SK-N-SH (cell line): ENCODE measurements around the gene RHOH. TPM values are rescaled to one million over a fixed set of nuclear protein-coding genes. Genes with fewer than 3 reads are reported as not detected.

Source experiments
- CTCF ChIA-PET: fragments of 300-600, 350-600 bp; formaldehyde crosslinking; extraction: SDS; loops from one replicate; lab custom pipeline; 2021; lab: Yijun Ruan, JAX
- POLR2A ChIA-PET: fragments of 350-600 bp; sonication (Branson Sonifier 250); formaldehyde crosslinking; extraction: SDS; loops from one replicate; lab custom pipeline; 2020; ENCODE audit warnings: antibody characterized with exemption, inconsistent platforms; lab: Yijun Ruan, JAX
- DNase-seq: peaks from one replicate; pipeline ENCODE4 v3.0.0; 2012
- H2AFZ ChIP-seq: fragments of 200-600 bp; sonication (generic); 2 replicates; pipeline ENCODE4 v1.8.1; 2016; ENCODE audit warnings: antibody characterized with exemption, mild to moderate bottlenecking, low read depth
- H3F3A ChIP-seq: fragments of 200-600 bp; sonication (generic); replicated peaks from 2 replicates; pipeline ENCODE3; 2016; ENCODE audit warnings: antibody characterized with exemption, mild to moderate bottlenecking; ENCODE audit not compliant: insufficient read depth
- H3K27ac ChIP-seq, 2 experiments: fragments of 200-500 bp in 1 of 2; fragments of 200-600 bp in 1 of 2; sonication (Bioruptor generic) in 1 of 2; sonication (generic), shearing (Covaris generic) in 1 of 2; 2 replicates each; pipeline versions ENCODE4 v1.5.1 to v1.6.1; 2014 to 2016; ENCODE audit warnings: low read depth in 2 of 2, inconsistent platforms in 1 of 2, low read length in 1 of 2, mild to moderate bottlenecking in 1 of 2, mixed read lengths in 1 of 2
- H3K27me3 ChIP-seq: fragments of 200-600 bp; sonication (generic), shearing (Covaris generic); 2 replicates; pipeline ENCODE4 v1.6.1; 2016; ENCODE audit warnings: mixed run types; ENCODE audit not compliant: insufficient read depth
- H3K36me3 ChIP-seq, 2 experiments: fragments of 200-500 bp in 1 of 2; fragments of 200-600 bp in 1 of 2; sonication (Bioruptor generic) in 1 of 2; sonication (generic) in 1 of 2; replicated peaks in 1 of 2; 2 replicates each; pipeline versions ENCODE3 to v1.5.1; 2014 to 2016; ENCODE audit warnings: low read length in 1 of 2, mild to moderate bottlenecking in 1 of 2; ENCODE audit not compliant: insufficient read depth in 2 of 2, control insufficient read depth in 1 of 2
- H3K4me1 ChIP-seq, 2 experiments: fragments of 200-500 bp in 1 of 2; fragments of 200-600 bp in 1 of 2; sonication (Bioruptor generic) in 1 of 2; sonication (generic), shearing (Covaris generic) in 1 of 2; 2 replicates each; pipeline versions ENCODE4 v1.5.1 to v1.6.1; 2014 to 2016; ENCODE audit warnings: low read depth in 1 of 2, low read length in 1 of 2, mixed run types in 1 of 2; ENCODE audit not compliant: insufficient read depth in 2 of 2, control insufficient read depth in 1 of 2
- H3K4me2 ChIP-seq: fragments of 200-600 bp; sonication (generic), shearing (Covaris generic); 2 replicates; pipeline ENCODE4 v1.6.1; 2017; ENCODE audit warnings: mixed run types
- H3K4me3 ChIP-seq, 2 experiments: fragments of 200-500 bp in 1 of 2; fragments of 200-600 bp in 1 of 2; sonication (Bioruptor generic) in 1 of 2; sonication (generic), shearing (Covaris generic) in 1 of 2; 2 replicates each; pipeline versions ENCODE4 v1.5.1 to v1.8.1; 2014 to 2016; ENCODE audit warnings: low read depth in 2 of 2, inconsistent platforms in 1 of 2, low read length in 1 of 2, mild to moderate bottlenecking in 1 of 2, mixed read lengths in 1 of 2, moderate library complexity in 1 of 2
- H3K79me2 ChIP-seq: fragments of 200-600 bp; sonication (generic); 2 replicates; pipeline ENCODE4 v1.8.1; 2017; ENCODE audit warnings: mild to moderate bottlenecking; ENCODE audit not compliant: insufficient read depth
- H3K9ac ChIP-seq: fragments of 200-600 bp; sonication (generic); 2 replicates; pipeline ENCODE4 v1.6.1; 2017; ENCODE audit warnings: mixed run types
- H3K9me2 ChIP-seq: fragments of 200-600 bp; sonication (generic); 2 replicates; pipeline ENCODE4 v1.6.1; 2017; ENCODE audit warnings: mixed run types
- H3K9me3 ChIP-seq: fragments of 200-600 bp; sonication (generic); 2 replicates; pipeline ENCODE4 v1.6.1; 2017; ENCODE audit warnings: mixed run types, mild to moderate bottlenecking, moderate library complexity
- H4K20me1 ChIP-seq: fragments of 200-600 bp; sonication (generic); 2 replicates; pipeline ENCODE4 v1.6.1; 2017; ENCODE audit warnings: mild to moderate bottlenecking, mixed run types; ENCODE audit not compliant: insufficient read depth
- ELF1 ChIP-seq: IDR thresholded peaks from 2 replicates; pipeline ENCODE4 v1.4.0; 2012
- FOXJ3 ChIP-seq: sonication (generic); formaldehyde crosslinking; IDR thresholded peaks from 2 replicates; pipeline ENCODE4 v1.5.1; 2020; ENCODE audit warnings: mild to moderate bottlenecking, missing genetic modification reagents
- FOXM1 ChIP-seq: IDR thresholded peaks from 2 replicates; pipeline ENCODE4 v1.4.0; 2012; ENCODE audit warnings: low read depth, mild to moderate bottlenecking
- GABPA ChIP-seq: IDR thresholded peaks from 2 replicates; pipeline ENCODE4 v1.4.0; 2012; ENCODE audit warnings: low read depth, mild to moderate bottlenecking
- JUND ChIP-seq: IDR thresholded peaks from 2 replicates; pipeline ENCODE4 v1.4.0; 2012
- RCOR1 ChIP-seq: fragments of 150-350 bp; IDR thresholded peaks from 2 replicates; pipeline ENCODE4 v1.6.1; 2017; ENCODE audit warnings: antibody characterized with exemption, low read length
- RFX5 ChIP-seq: IDR thresholded peaks from 2 replicates; pipeline ENCODE4 v1.6.1; 2012; ENCODE audit warnings: mild to moderate bottlenecking, improper control_type of control experiment, low read length
- SIN3A ChIP-seq: IDR thresholded peaks from 2 replicates; pipeline ENCODE4 v1.6.1; 2012; ENCODE audit warnings: low read depth, mild to moderate bottlenecking, low read length, moderate library complexity, borderline replicate concordance
- TAF1 ChIP-seq: IDR thresholded peaks from 2 replicates; pipeline ENCODE4 v1.6.1; 2012; ENCODE audit warnings: low read depth, mild to moderate bottlenecking, low read length, moderate library complexity, borderline replicate concordance
- TEAD4 ChIP-seq: IDR thresholded peaks from 2 replicates; pipeline ENCODE4 v1.4.0; 2012; ENCODE audit warnings: mild to moderate bottlenecking, borderline replicate concordance; ENCODE audit not compliant: insufficient read depth
- WGBS: methylation state at CpG from one replicate; pipeline ENCODE4 v1.1.6; 2017; ENCODE audit warnings: low lambda C conversion rate; 5-methylcytosine and 5-hydroxymethylcytosine counted together
- polyA plus RNA-seq, 3 experiments: library from polyadenylated mRNA; depleted of rRNA; stranded (reverse); fragments of >200 nt; gene quantifications; 2 replicates each; pipeline ENCODE4 v1.2.3, GENCODE V29; 2012
- TF ChIP-seq, protein P1 (sequence below): fragments of 150-350 bp; IDR thresholded peaks from 2 replicates; pipeline ENCODE4 v1.6.1; 2016; ENCODE audit warnings: mild to moderate bottlenecking, low read depth, low read length
- TF ChIP-seq, protein P2 (sequence below): IDR thresholded peaks from 2 replicates; pipeline ENCODE4 v1.4.0; 2012; ENCODE audit warnings: low read depth, borderline replicate concordance
- TF ChIP-seq, protein P3 (sequence below): fragments of 150-350 bp; IDR thresholded peaks from 2 replicates; pipeline ENCODE4 v1.6.1; 2017; ENCODE audit warnings: antibody characterized with exemption, low read length, low read depth, borderline replicate concordance
- TF ChIP-seq, protein P4 (sequence below): IDR thresholded peaks from 2 replicates; pipeline ENCODE4 v1.6.1; 2012; ENCODE audit warnings: mild to moderate bottlenecking, low read depth, low read length, moderate library complexity

RHOH gene
- polyA plus RNA-seq, 1 of the 3 experiments (the other 2 are of a cell fraction) = not detected

DNA sequence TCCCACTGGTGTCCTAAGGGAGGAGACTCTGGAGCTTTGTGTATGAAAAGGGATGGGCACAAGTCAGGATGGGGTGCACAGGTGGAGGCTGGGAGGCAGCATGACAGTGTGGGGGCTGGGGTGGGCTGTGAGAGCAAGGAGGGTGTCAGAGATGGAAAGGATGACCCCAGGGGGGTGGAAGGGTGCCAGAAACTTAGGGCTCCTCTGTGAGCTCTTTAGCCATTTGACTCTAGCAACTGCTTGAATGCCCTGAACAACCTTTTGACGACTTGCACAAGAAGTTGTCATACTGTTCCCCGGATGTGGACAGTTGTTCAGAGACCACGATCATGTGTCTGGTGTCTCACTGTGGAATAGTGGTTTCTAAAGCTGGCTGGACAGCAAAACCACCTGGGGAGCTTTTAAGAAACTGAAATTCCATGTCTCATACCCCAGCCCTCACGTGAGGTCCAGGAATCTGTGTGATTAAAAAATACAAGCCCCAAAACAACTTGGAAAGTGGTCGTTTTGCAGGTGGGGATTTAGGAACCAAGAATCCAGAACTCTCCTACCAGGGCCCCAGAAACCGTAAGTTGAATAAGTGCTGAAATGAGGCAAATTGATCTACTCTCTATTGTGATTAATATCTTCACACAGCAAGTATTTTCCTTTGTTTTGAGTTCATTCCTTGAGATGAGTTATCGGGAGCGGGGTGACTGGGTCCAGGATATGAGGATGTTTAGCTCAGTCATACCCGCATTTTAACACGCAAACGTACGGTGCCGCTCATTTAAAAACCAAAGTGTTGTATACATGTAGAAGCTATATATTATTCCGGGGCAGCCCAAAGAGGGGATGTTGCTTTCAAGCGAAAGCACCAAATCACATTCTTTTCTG is 3.4 kb downstream of the RHOH start:
- WGBS = 89% methylated on average over 14 of the region's 15 CpGs
- DNase-seq = no peak
- H3K9me2 ChIP-seq = no peaks in the 10 kb centered on the region
- H3K36me3 ChIP-seq = no peaks in the 10 kb centered on the region
- no peak overlapping the region for H3K9ac ChIP-seq
- H2AFZ ChIP-seq = no peak overlapping the region
- TF ChIP-seq RFX5 = no peak
- no peak for TF ChIP-seq ELF1
- TF ChIP-seq, protein P1, sequence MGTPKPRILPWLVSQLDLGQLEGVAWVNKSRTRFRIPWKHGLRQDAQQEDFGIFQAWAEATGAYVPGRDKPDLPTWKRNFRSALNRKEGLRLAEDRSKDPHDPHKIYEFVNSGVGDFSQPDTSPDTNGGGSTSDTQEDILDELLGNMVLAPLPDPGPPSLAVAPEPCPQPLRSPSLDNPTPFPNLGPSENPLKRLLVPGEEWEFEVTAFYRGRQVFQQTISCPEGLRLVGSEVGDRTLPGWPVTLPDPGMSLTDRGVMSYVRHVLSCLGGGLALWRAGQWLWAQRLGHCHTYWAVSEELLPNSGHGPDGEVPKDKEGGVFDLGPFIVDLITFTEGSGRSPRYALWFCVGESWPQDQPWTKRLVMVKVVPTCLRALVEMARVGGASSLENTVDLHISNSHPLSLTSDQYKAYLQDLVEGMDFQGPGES = no peak
- no peak for TF ChIP-seq TAF1
- TF ChIP-seq, protein P2, sequence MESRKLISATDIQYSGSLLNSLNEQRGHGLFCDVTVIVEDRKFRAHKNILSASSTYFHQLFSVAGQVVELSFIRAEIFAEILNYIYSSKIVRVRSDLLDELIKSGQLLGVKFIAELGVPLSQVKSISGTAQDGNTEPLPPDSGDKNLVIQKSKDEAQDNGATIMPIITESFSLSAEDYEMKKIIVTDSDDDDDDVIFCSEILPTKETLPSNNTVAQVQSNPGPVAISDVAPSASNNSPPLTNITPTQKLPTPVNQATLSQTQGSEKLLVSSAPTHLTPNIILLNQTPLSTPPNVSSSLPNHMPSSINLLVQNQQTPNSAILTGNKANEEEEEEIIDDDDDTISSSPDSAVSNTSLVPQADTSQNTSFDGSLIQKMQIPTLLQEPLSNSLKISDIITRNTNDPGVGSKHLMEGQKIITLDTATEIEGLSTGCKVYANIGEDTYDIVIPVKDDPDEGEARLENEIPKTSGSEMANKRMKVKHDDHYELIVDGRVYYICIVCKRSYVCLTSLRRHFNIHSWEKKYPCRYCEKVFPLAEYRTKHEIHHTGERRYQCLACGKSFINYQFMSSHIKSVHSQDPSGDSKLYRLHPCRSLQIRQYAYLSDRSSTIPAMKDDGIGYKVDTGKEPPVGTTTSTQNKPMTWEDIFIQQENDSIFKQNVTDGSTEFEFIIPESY = no peak
- H3F3A ChIP-seq = no peaks in the 10 kb centered on the region
- H3K4me2 ChIP-seq = no peak overlapping the region
- no peak overlapping the region for H3K4me3 ChIP-seq
- no peaks in the 10 kb centered on the region for H3K9me3 ChIP-seq
- H3K79me2 ChIP-seq = no peaks in the 10 kb centered on the region
- ChIA-PET CTCF (interaction anchor here (0.8 to 2.1 kb wide), 2 partner anchors 8 to 13 kb away, joined by 3 to 4 read pairs; no protein-coding TSS in a partner anchor), POLR2A (no interaction called here)
- H3K4me1 ChIP-seq = no peaks in the 10 kb centered on the region; a peak in 3 of 4 replicates
- H4K20me1 ChIP-seq = no peaks in the 10 kb centered on the region
- H3K27me3 ChIP-seq = no peaks in the 10 kb centered on the region
- no peak overlapping the region for H3K27ac ChIP-seq

DNA sequence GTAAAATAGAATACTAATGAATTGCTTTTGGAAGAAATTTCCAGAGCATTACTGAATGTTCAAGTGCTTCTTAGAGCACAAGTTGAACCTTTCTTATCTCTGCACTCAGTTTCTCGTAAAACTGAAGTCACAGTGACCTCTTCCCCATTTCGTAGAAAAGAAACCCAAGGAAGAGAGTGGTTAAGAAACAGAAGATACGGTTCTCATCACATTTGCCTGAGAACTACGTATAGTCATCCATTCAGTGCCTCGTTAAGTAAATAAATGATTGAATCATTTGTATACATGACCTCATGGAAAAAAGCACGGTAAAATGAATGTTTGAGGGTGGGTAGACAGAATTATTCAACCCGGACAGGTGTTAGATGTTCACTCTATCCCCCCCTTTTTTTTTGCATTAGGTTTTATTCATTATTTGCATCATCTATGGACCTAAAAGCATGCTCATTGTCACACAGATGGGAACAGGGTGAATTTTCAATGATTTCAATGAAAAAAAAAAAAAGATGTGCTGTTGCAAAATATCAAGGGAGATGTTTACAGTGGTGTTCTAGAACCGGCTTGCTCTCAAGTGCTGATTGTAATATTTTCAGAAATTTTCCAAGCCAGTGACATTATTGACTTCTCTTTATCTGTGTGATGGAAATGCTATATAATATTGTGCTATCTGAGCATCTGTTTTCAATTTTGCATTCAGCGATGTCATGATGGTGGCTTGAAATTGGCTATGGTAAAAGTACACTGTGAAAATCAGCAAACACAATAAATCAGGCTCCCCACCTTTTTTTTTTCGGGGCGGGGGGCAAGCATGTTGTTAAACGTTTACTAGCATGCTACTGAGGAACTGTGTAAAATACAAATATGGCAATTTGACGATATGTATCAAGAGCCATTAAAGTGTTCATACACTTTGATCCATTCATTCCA is 4.3 kb downstream of the RHOH start:
- POLR2A ChIA-PET = no interaction called here
- no peak overlapping the region for H3K9ac ChIP-seq
- peak; percentile 32 for DNase-seq
- 62% methylated on average over 13 of the region's 13 CpGs for WGBS
- CTCF ChIA-PET = no interaction called here
- H3K36me3 ChIP-seq = no peaks in the 10 kb centered on the region
- H2AFZ ChIP-seq = no peak overlapping the region
- H3K79me2 ChIP-seq = no peaks in the 10 kb centered on the region
- peaks cover 2 to 4% of the 10 kb centered on the region in 2 experiments; a peak in 3 of 4 replicates for H3K4me1 ChIP-seq
- H3K27ac ChIP-seq = peak overlapping the region in 1 of 2 experiments; percentile 16; a peak in 2 of 4 replicates
- no peak overlapping the region for H3K4me3 ChIP-seq
- no peaks in the 10 kb centered on the region for H3K27me3 ChIP-seq
- no peaks in the 10 kb centered on the region for H3K9me2 ChIP-seq
- no peaks in the 10 kb centered on the region for H4K20me1 ChIP-seq
- H3K4me2 ChIP-seq = no peak overlapping the region
- no peaks in the 10 kb centered on the region for H3K9me3 ChIP-seq
- no peaks in the 10 kb centered on the region for H3F3A ChIP-seq
- TF ChIP-seq, protein P3, sequence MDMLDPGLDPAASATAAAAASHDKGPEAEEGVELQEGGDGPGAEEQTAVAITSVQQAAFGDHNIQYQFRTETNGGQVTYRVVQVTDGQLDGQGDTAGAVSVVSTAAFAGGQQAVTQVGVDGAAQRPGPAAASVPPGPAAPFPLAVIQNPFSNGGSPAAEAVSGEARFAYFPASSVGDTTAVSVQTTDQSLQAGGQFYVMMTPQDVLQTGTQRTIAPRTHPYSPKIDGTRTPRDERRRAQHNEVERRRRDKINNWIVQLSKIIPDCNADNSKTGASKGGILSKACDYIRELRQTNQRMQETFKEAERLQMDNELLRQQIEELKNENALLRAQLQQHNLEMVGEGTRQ = no peak
- TF ChIP-seq RCOR1 (peak; percentile 67), JUND (no peak), FOXJ3 (CRISPR knock-in tag) (no peak), TEAD4 (no peak), SIN3A (no peak), GABPA (no peak), FOXM1 (no peak)
- TF ChIP-seq, protein P4, sequence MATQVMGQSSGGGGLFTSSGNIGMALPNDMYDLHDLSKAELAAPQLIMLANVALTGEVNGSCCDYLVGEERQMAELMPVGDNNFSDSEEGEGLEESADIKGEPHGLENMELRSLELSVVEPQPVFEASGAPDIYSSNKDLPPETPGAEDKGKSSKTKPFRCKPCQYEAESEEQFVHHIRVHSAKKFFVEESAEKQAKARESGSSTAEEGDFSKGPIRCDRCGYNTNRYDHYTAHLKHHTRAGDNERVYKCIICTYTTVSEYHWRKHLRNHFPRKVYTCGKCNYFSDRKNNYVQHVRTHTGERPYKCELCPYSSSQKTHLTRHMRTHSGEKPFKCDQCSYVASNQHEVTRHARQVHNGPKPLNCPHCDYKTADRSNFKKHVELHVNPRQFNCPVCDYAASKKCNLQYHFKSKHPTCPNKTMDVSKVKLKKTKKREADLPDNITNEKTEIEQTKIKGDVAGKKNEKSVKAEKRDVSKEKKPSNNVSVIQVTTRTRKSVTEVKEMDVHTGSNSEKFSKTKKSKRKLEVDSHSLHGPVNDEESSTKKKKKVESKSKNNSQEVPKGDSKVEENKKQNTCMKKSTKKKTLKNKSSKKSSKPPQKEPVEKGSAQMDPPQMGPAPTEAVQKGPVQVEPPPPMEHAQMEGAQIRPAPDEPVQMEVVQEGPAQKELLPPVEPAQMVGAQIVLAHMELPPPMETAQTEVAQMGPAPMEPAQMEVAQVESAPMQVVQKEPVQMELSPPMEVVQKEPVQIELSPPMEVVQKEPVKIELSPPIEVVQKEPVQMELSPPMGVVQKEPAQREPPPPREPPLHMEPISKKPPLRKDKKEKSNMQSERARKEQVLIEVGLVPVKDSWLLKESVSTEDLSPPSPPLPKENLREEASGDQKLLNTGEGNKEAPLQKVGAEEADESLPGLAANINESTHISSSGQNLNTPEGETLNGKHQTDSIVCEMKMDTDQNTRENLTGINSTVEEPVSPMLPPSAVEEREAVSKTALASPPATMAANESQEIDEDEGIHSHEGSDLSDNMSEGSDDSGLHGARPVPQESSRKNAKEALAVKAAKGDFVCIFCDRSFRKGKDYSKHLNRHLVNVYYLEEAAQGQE = no peak
